Measurements from ENCODE around the gene PTRHD1. TPM values are rescaled to one million over a fixed set of nuclear protein-coding genes. Genes with fewer than 3 reads are reported as not detected.

The PTRHD1 gene
- total RNA-seq, 4 donors from 2014 or later = 17.4 to 30.3 (median 21.6) TPM

DNA sequence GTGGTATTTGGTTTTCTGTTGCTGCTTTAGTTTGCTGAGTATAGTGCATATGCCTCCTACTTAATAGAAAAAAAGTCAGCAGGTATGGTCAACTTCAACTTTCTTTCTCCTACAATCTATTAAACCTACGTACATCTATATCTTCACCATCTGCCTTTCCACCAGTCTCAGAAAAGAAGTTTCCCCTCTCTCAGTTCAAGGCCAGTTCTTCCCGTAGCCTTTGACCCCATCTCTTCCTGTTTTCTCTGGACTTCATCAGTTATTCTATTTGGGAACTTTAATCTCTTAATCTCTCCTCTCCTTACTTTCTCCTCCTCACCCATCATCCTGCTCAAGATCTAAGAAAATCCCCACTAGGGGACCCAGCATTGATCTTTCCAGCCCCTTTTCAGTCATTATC, 5.7 kb downstream of the PTRHD1 start:
- TF ChIP-seq, protein P1, sequence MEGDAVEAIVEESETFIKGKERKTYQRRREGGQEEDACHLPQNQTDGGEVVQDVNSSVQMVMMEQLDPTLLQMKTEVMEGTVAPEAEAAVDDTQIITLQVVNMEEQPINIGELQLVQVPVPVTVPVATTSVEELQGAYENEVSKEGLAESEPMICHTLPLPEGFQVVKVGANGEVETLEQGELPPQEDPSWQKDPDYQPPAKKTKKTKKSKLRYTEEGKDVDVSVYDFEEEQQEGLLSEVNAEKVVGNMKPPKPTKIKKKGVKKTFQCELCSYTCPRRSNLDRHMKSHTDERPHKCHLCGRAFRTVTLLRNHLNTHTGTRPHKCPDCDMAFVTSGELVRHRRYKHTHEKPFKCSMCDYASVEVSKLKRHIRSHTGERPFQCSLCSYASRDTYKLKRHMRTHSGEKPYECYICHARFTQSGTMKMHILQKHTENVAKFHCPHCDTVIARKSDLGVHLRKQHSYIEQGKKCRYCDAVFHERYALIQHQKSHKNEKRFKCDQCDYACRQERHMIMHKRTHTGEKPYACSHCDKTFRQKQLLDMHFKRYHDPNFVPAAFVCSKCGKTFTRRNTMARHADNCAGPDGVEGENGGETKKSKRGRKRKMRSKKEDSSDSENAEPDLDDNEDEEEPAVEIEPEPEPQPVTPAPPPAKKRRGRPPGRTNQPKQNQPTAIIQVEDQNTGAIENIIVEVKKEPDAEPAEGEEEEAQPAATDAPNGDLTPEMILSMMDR (IDR thresholded peaks at IDR 0.05) = no peak
- no peak for ATAC-seq (ENCODE audit: low FRiP score)
- DNase-seq (ENCODE audit: low spot score) = no peak

DNA sequence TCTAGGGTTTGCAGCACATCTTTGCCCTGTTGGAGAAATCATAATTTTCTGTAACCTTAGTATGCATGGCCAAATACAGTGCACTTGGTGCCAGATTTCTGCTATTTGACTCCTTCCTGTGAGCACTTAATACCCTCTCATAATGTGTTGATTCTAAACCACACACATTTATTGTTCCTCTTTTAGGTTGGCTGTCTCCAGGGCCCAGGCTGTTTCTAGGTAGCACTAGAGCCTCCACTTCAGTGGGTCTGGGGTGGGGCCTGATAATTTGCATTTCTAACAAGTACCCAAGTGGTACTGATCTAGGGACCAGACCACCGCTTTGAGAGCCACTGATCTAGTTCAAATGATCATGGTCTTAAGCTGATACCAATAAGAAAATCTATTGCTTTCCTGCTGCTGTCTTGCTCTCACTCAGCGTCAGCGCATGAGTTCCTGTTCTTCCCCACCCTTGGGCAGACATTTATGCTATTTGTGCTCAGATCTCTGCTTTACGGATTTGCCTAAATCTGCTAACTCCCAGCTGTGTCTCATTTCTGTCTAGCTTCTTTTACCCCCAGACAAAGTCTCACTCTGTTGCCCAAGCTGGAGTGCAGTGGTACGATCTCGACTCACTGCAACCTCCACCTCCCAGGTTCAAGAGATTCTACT, 7.4 kb downstream of the PTRHD1 start:
- DNase-seq (ENCODE audit: low spot score) (no peak), ATAC-seq (ENCODE audit: low FRiP score) (no peak)
- TF ChIP-seq, protein P1 (IDR thresholded peaks at IDR 0.05) = no peak

DNA sequence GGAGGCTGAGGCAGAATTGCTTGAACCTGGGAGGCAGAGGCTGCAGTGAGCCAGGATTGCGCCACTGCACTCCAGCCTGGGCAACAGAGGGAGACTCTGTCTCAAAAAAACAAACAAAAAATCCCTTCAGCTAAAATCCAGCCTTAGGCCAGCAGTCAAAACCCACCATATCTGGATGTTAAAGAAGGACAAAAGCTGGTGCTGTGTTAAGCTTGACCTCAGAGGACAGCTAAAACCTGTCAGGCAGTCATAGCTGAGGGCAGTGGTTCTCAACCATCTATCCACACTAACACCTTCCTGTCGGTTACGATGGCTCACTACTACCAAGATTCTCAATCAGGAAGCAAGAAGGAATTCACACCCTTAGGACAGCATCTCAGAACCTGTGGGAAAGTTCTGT, 9.6 kb downstream of the PTRHD1 start:
- DNase-seq (ENCODE audit: low spot score) = no peak
- ATAC-seq (ENCODE audit: low FRiP score) = no peak
- TF ChIP-seq, protein P1 (IDR thresholded peaks at IDR 0.05) = no peak

DNA sequence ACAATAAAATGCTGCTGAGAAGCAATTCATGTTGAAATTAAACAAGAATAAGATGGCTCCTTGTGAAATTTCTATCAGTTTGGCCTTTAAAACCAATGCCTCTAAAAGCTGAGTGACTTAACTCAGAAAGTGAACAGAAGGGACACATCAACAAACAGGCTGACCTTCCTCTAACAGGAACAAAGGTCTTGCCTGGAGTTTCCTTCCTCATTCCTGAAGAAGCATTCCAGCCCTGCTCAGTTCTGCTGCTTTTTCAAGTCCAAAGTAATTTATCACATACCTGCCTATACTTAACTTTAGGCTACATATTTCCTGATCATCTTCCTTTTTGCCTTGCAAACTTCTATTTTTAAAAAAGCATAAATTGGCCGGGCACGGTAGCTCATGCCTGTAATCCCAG, 14.1 kb downstream of the PTRHD1 start:
- TF ChIP-seq, protein P1 (IDR thresholded peaks at IDR 0.05) = no peak
- ATAC-seq (ENCODE audit: low FRiP score) (no peak), DNase-seq (ENCODE audit: low spot score) (no peak)

DNA sequence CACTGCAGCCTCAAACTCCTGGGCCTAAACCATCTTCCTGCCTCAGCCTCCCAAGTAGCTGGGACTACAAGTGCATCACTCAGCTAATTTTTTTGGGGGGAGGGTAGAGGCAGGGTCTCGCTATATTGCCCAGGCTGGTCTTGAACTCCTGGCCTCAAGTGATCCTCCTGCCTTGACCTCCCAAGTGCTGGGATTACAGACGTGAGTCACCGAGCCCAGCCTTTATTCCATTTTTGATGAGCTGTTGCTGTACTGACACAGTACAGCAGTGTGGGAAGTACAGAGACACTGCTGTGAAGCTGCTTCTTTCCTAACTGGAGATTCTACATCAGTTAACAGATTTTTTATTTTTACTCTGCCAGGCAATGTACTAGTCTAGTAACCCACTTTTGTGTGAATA, 18.8 kb downstream of the PTRHD1 start:
- TF ChIP-seq, protein P1 (IDR thresholded peaks at IDR 0.05) = no peak
- DNase-seq (ENCODE audit: low spot score) = no peak
- ATAC-seq (ENCODE audit: low FRiP score) = no peak

DNA sequence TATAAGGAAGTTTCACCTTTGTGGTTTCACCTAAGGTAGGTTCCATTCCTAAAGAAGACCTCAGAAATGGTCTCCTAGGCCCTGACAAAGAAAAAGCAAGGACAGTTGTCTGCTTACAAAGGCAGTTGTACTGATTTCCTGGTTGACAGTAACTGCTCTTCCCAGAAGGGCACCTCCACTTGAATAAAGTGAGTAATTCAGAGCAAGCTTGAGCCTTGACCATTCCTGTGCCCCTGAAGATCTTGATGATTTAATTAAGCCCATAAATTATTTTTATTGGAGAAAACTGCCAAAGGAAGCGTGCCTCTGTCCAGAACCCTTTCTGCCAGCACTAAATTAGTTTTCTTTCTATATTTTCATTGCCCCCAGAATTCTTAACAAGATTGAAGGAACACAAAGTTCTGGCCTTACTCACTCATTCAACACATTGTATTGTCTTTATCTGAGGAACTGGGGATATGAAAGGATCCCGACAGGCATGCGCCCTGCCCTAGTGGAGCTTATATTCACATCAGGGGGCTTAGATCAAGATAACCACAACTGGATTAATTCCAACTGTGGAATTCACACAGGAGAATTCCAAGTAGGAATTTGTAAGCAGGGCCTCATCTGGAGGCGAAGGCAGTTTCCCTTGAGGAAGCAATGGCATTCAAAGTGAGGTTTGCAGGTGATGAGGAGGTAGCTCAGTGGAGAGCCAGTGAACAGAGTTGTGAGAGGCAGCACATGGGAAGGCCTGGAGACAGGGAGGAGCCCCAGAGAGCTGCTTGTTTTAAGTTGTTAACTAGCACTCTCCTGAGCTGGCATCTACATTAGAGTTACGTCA, 21.2 kb downstream of the PTRHD1 start:
- no peak for ATAC-seq (ENCODE audit: low FRiP score)
- TF ChIP-seq, protein P1 (IDR thresholded peaks at IDR 0.05) = no peak
- DNase-seq (ENCODE audit: low spot score) = no peak

DNA sequence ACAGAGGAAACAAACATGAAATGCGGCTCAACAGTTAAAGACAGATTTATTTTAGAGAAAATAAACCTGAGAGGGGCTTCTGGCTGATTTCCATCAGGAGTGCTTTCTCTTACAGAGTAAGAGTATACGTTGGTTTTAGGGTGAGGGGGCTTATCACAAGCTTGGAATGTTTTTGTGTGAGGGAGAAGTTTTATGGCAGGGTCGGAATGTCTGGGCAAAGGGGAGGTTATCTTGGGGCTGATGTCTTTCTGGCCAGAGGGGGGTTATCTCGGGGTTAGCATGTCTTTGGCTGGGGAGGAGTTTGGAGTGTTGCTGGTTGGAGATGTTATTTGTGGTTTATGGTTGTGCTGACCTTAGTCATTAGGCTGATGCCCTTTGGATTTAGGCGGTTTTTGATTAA, 22.1 kb downstream of the PTRHD1 start:
- no peak for DNase-seq (ENCODE audit: low spot score)
- no peak for ATAC-seq (ENCODE audit: low FRiP score)

More for the DNA sequence above, 22.1 kb downstream of the PTRHD1 start:
- TF ChIP-seq, protein P1 (IDR thresholded peaks at IDR 0.05) = no peak

All from omental fat pad (tissue), 4 donors.